HG03378 (cell line): ENCODE data around the gene PPIF.
A peak's percentile ranks its signal among the peaks of the same experiment; 100 is the strongest.

Source experiments
- ATAC-seq: cut with Tn5 transposase; IDR thresholded peaks from one replicate; pipeline ENCODE4 v1.9.1; 2021; ENCODE audit warnings: mild to moderate bottlenecking, moderate library complexity; ENCODE audit not compliant: unreplicated experiment

PPIF gene

DNA sequence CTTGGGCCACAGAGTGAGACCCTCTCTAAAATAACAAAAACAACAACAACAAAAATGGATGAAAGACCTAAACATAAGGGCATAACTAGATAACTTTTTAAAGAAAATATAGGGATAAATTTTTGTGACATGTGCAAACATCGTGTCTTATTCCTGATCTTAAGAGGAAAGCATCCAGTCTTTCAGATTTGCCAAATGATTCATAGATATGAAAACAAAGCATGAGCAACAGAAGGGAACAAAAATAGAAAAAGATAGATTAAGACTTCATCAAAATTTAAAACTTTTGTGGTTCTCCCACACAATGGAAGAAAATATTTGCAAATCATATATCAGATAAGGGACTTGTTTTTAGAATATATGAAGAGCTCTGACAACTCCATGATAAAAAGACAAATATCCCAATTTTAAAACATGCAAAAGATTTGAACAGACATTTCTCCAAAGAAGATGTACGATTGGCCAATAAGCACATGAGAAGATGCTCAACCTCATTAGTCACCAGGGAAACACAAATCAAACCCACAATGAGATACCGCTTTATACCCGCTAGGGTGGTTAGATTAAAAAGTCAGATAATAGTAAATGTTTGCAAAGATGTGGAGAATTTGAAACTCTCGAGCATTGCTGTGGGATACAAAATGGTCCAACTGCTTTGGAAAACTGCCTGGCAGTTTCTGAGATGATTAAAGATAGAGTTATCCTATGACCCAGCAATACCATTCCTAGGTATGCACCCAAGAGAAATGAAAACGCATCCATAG, 20.3 kb downstream of the PPIF start:
- no peak for ATAC-seq

DNA sequence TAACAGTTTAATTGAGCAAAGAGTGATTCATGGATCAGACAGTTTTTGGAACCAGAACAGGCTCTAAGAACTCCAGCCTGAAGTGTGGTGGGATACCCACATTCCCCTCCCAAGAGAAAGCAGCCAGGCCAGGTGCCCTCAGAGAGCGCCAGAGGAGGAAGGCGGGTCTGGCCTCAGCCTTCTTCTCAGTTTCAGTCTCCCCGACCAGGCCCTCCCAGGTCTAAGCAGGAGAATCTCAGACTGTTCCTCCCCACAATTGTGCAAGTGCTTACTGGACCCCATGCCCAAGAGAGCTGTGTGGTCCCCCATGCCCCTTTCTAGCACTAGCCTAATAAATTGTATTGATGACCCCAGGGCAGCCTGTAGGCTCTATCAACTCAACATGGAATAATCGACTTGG, 25.6 kb downstream of the PPIF start:
- ATAC-seq = no peak

DNA sequence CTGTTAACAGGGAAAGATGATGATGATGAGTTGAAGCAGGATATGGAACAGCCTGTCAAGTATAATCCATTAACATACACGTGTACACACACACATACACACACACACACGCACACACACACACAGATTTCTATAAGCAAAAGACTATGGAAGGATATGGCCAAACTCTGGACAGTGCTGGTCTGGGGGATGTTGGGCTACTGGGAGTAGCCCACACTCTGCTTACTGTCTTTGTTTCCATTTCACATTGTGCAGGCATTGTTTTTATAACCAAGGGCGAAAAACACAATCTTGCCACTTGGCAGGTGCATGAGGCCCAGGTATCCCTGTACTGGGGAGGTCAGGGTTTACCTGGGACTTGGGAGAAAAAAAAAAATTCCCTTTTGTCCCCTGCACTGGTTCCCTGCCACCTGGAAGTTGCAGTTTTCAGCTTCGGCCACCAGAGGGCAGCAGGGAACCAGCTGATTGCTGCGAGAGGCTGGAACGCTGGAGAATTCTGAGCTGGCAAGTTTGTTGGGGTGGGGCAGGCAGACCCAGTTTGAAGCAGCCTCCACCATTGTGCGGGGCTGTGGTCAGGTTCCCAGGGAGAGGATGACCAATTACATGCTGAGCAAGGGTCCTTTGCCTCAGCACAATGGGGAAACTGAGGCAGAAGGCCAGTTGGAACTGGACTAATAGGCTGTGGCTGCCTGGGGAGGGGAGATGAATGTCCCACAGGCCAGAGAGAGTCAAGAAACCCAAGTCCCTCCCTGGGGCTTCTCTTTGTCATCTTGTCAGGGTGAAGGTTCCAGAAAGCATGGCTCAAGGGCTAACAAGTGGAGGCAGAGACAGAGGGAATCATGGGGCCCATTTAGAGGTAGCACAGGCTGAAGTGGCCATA, 27.3 kb downstream of the PPIF start:
- ATAC-seq = peak; percentile 47

DNA sequence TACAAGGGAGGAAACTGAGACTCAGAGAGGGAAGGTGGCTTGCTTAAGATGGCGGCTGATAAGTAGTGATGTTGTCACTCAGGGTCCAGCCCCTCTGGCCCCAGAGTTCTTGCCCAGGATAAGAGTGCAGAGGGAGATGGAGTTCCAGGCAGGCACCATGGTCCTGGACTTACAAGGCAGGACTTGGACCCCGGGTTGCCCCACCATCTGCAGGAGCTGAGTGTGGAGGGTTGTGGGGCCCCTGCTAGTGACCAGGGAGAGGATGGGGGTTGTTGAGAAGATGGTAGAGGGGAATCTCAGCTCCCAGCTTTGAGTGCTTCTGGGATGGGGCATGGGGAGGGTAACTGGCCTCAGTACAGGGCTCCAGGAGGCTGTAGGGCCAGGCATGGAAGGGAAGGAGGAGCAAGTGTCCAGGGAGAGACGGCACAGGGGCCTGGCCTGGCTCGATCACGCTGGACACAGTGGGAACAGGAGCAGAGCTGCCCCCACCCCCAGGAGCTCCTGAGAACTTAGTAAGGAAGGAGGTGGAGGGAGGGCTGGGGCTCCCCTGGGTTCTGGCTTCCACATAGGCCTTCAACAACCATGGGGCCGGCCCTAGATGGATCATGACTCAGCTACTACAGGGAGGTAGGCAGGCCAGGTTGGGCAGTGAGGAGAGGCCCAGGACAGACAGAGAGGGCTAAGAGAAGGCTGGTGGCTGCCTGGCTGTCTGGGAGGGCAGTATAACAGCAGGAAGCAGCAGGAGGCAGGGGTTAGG, 28.2 kb downstream of the PPIF start:
- ATAC-seq = no peak

DNA sequence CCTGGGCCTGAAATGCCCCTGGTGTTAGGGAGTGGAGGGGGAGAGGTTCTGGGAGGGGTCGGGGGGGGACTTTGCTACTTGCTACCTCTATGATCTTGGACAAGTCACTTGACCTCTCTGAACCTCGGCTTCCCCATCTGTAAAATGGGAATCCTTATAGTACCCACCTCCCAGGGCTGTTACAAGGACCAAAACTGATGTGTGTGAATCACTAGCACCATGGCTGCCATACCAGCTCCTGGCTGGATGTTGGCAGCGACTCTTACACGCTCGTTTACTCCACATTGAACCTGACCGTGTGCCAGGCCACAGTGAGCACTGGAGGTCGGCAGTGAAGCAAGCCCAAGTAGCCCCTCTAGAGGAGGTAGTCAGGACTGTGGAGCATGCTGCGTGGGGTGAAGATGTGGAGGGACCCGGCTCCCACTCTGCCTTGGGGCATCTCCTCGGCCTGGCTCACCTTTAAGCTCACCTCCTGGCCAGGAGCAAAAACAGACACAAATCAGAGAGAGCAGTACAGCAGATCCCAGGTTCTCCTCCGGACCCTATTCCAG, 28.9 kb downstream of the PPIF start:
- no peak for ATAC-seq

DNA sequence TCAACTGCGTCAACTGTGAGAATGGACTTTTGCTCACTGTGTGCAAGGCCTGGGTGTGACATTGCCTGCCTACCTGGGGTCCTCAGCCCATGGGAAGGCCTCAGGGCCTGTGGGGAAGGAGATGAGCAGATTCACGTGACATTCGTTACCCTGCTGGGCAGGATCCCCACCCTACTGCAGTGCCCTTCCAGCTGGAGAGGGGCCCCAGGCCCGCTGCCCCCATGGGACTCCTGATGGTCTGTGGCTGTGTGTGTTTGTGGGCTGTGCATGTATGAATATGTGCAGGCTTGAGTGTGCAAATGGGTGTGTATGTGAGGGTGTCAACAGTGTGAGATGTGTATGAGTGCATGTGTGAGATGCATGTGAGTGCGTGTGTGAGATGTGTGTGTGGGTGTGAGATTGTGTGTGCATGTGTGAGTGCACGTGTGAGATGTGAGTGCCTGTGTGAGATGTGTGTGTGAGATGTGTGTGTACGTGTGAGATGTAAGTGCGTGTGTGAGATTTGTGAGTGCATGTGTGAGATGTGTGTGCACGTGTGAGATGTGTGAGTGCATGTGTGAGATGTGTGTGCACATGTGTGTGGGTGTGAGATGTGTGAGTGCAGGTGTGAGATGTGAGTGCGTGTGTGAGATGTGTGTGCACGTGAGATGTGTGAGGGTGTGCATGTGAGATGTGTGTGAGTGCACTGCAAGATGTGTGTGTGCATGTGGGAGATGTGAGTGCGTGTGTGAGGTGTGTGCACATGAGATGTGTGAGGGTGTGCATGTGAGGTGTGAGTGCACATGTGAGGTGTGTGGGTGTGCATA, 29.7 kb downstream of the PPIF start:
- no peak for ATAC-seq

DNA sequence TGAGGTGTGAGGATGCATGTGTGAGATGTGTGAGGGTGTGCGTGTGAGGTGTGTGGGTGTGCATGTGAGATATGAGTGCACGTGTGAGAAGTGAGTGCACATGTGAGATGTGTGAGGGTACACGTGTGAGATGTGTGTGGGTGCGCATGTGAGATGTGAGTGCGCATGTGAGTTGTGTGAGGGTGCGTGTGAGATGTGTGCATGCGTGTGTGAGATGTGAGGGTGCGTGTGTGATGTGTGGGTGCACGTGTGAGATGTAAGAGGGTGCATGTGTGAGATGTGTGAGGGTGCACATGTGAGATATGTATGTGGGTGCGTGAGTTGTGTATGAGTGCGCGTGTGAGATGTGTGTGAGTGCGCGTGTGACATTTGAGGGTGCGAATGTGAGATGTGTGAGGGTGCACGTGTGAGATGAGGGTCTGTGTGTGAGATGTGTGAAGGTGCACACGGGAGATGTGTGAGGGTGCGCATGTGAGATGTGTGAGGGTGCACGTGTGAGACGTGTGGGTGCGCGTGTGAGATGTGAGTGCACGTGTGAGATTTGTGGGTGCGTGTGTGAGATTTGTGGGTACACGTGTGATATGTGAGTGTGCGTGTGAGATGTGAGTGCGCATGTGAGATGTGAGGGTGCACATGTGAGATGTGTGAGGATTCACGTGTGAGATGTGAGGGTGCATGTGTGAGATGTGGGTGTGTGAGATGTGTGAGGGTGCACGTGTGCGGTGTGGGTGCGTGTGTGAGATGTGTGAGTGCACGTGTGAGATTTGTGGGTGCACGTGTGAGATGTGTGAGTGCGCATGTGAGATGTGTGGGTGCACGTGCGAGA, 30.5 kb downstream of the PPIF start:
- no peak for ATAC-seq

DNA sequence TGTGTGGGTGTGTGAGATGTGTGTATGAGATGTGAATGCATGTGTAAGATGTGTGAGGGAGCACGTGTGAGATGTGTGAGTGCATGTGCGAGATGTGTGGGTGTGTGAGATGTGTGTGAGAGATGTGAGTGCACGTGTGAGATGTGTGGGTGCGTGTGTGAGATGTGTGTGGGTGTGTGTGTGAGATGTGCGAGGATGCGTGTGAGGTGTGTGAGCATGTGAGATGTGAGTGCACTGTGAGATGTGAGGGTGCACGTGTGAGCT, 31.0 kb downstream of the PPIF start:
- no peak for ATAC-seq

DNA sequence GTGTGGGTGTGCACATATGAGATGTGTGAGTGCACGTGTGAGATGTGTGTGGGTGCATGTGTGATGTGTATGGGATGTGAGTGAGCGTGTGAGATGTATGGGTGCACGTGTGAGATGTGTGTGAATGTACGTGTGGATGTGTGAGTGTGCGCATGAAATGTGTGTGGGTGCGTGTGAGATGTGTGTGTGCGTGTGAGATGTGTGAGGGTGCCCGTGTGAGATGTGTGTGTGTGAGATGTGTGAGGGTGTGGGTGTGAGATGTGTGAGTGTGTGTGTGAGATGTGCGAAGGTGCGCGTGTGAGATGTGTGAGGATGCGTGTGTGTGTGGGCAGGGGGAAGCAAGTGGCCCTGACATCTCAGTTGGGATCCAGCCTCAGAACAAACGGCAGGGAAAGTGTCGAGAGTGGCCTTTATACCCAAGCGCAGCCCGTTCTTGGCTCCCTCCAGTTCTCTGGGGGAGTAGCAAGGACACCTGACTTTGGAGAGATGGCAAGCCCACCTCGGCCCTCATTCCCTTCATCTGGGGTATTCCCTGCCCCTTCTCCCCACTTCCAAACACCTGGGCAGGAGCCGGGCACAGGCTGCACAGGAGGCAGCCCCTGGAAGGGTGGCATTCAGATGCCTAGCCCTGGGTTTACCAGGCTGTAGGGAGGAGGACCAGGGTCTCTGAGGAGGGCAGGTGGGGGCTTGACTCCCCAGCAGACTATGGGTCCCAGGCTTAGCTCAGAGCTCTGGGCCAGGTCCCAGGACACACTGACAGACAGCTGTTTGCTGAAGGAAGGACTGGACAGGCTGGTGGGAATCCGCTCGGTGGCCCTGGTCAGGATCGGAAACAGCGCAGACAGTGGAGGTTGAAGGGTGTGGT, 31.6 kb downstream of the PPIF start:
- no peak for ATAC-seq

DNA sequence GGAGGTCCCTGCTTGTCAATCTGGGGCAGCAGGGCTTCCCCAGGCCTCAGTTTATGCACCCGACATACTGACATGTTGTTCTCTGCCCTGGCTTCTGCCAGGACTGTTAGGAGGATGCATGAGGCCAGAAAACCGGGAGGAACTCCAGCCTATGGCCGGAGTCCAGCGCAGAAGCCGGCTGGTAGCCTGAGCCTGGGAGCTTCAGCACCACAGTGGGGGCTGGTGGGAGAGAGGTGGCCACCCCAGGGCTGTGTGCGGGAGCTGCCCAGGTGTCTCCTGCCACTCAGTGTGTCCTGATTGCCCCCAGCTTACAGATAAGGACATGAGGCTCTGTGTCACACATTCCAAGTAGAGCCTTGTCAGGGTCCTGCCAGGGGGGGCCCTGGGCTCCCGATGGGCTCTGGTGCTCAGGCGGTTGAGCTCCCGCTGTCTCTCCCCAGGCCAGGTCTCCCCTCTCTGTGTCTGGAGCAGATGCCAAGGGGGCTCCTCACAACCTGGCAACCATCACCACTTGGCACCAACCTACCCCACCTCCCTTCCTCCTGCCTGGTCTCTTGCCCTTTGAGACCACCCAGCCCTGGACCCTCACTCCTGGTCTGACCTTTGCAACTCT, 32.3 kb downstream of the PPIF start:
- no peak for ATAC-seq

DNA sequence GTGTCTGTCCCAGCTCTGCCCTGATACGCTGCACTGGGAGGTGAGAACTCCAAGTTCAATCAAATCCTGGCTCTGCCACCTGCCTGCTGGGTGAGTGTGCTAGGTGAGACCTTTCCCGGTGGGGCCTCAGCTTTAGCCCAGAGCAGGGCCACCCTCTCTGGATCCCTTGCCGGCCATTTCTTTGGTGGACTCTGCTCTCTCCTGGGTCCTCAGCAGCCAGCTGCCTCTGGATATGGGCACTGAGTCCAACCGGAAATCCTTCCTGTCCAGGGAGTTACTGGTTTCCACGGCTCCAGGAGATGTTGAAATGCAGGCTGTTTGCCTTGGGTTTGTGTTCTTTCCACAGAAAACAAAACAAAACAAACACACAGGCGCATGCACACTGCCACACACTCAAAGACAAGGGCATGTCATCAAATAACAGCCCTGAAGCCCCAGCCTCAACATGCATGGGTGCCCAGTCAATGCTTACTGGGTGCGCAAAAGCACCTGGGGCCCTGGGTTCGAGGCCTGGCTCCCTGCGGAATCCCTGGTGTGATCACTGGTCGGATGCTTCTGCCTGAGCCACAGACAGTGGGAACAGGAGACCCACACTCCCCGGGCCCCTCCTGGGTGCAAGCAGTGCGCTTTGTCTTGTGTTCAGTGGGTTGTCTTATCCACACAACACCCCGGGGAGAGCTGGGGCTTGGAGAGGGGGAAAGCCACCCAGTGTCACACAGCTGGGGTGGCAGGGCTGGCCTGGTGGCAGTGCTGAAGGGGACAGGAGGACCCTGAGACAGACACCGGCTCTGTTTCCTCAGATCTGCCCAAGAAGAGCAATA, 33.1 kb downstream of the PPIF start:
- no peak for ATAC-seq

DNA sequence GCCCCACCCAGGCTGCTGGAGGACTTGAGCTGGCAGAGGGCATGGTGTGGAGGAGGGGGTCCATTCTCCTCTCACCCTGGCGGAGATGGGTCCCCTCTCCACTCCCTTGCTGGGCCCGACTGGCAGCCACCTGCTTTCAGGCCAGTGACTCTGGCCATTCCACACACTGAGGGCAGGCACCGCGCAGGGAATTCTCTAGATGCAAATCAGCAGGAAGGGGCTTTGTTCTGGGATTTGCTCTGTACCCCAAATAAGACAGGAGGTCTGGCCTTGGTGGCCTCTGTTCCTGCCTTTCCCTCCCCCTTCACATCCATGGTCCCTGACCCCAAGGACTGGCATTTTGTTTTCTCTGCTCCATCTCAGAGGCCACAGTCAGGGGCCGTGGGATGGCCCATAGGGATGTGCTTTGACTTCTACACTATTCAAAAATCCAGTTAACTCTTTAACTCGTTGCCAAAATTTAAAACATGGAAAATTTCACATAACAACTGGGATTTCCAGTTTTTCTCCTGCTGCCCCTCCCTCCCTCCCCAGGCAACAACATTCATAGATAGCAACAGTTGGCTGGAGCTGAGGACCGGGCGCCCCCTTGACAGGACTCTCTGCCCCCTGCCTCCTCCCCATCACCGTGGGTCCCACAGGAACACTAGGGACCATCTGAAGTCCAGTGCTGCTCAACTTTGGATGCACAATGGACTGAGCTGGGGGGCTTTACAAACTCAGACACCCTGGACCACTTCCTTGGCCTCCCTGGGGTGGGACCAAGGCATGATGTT, 33.9 kb downstream of the PPIF start:
- ATAC-seq = no peak

DNA sequence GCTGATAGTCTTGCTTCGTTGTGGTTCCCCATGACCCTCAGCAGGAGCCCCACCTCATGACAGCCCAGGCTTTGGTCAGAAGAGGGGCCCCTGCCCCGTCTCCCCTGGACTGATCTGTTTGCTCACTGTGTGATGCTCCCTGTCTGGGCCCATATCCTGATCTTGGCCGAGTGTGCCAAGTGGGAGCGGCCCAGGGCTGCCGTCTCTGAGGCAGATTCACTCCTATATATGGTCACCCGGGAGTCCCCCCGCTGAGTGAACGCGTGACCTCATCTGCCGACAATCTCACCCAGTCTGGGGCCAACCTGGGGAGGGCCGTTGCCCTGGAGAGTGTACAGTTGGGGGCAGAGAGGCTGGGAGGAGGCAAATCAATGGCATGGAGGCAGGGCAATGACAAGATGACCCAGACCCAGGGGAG, 34.5 kb downstream of the PPIF start:
- ATAC-seq = no peak

DNA sequence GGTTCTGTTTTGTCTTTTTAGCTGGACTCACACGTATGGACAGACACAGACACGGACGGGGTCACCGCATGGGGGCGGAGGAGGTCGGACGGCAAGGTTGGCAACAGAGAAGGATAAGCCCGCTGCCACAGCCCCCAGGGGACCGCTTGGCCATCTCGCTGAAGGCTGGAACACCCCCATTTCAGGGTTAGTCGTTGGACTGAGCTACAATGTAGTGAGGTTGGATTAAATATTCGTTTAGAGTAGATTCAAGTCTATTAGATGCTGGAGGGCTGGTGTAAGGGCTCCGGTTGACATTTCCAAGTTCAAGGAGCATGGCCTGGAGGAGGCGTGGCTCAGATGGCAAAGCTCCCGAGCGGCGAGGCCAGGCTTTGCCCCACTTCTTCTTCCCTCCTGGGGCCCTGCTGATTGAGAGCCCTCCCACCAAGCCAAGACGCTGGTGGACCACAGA, 35.2 kb downstream of the PPIF start:
- ATAC-seq = no peak

DNA sequence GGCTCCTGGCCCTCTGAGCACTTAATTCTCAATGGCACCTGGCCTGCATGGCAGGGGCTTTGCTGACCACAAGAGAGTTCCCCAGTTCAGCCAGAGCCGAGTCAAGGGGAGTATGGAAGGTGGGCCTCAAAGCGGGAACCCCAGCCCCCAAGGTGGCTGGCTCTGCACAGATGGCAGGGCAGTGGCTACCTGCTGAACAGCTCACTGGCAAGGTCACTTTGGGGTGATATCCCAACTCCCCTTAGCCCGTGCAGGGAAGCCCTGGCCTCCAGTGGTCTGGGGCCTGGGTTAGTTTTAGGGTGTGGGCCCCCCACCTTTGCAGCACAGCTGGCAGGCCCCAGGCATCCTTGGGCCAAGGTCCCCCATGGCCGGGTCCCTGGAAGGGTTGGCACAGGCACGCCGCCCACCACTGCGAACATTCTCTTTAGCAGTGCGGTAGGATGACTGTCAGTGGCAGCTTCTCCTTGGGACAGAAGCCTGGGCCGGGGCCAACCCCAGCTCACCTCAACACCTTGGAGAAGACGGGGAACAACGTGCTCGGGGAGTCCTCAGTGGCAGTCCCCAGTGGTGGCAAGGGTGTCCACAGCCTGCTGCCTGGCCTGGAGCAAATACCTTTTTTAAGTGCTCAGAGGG, 36.8 kb downstream of the PPIF start:
- ATAC-seq = no peak

DNA sequence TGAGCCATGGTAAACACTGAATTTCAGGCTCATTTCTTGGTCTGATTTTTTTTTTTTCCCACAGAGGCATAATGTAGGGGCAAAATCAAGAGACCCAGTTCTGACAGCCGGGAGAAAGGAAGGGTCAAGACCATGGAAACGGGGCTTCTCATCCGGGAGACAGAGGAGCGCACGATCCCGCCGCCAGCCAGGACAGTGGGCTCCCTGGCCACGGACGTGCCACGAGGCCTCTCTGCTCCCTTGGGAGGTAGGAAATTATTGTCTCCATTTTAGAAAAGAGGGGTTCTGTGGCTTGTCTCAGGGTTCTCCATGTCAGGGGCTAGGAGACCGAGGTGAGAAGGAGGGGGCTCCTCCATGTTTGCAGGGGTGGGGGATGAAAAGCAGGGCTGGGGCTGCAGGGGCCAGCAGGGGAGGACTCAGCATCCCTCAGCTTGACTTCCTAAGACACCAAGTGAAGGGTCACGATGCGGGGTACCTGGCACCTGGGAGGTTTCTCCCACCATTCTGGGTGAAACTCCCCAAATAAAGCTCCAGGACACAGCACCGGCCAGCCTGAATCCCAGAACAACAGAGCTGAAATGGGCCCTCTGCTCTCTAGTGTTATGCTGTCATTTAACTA, 37.6 kb downstream of the PPIF start:
- no peak for ATAC-seq
